NCI-H1930 (cell line): Measurements from ENCODE around the gene RNF187.
"Not testable (repeated sequence)": the region's sequence is repeated elsewhere in the genome, so short reads cannot be mapped to it uniquely, and the experiment has no call there.

Source experiments
- DNase-seq, 2 experiments: peaks; one replicate each; lab custom pipeline; 2025; lab: John Stamatoyannopoulos, UW

The RNF187 gene

GRCh38 chr1:228488125-228488817, 1.1 kb downstream of the RNF187 start:
- DNase-seq: no peak

GRCh38 chr1:228488818-228489674, 1.9 kb downstream of the RNF187 start:
- no peak for DNase-seq

- peak in 1 of 2 experiments; percentile 80 for DNase-seq
These were observed 3.2 kb downstream of the RNF187 start for GRCh38 chr1:228490120-228491078.

GRCh38 chr1:228493141-228494043, 6.2 kb downstream of the RNF187 start:
- no peak for DNase-seq

GRCh38 chr1:228494044-228494353, 6.8 kb downstream of the RNF187 start:
- no peak for DNase-seq

GRCh38 chr1:228494391-228494790, 7.2 kb downstream of the RNF187 start:
- DNase-seq: no peak

- no peak for DNase-seq
These were observed 8.0 kb downstream of the RNF187 start for GRCh38 chr1:228494970-228495853.

GRCh38 chr1:228496084-228496483, 8.9 kb downstream of the RNF187 start:
- DNase-seq: no peak

- DNase-seq: no peak
These were observed 9.3 kb downstream of the RNF187 start for GRCh38 chr1:228496494-228496893.

- no peak for DNase-seq
These were observed 10.0 kb downstream of the RNF187 start for GRCh38 chr1:228497206-228497605.

GRCh38 chr1:228497817-228498216, 10.6 kb downstream of the RNF187 start:
- DNase-seq: no peak

- no peak for DNase-seq
These were observed 13.1 kb downstream of the RNF187 start for GRCh38 chr1:228500143-228500734.

GRCh38 chr1:228500901-228501871, 14.0 kb downstream of the RNF187 start:
- peak; percentile 67 to 70 for DNase-seq

GRCh38 chr1:228502522-228502921, 15.3 kb downstream of the RNF187 start:
- no peak for DNase-seq

GRCh38 chr1:228505944-228506343, 18.8 kb downstream of the RNF187 start:
- not testable (repeated sequence) for DNase-seq

- no peak for DNase-seq
These were observed 20.9 kb downstream of the RNF187 start for GRCh38 chr1:228507961-228508652.

- DNase-seq: no peak
These were observed 21.7 kb downstream of the RNF187 start for GRCh38 chr1:228508840-228509415.
